ENCODE measurements around the gene NHEJ1. TPM values are rescaled to one million over a fixed set of nuclear protein-coding genes. Genes with fewer than 3 reads are reported as not detected.
"Not testable (repeated sequence)": the region's sequence is repeated elsewhere in the genome, so short reads cannot be mapped to it uniquely, and the experiment has no call there.

The NHEJ1 gene
- total and polyA plus RNA-seq, 4 donors = 6.8 to 9.8 (median 8.5) TPM

DNA sequence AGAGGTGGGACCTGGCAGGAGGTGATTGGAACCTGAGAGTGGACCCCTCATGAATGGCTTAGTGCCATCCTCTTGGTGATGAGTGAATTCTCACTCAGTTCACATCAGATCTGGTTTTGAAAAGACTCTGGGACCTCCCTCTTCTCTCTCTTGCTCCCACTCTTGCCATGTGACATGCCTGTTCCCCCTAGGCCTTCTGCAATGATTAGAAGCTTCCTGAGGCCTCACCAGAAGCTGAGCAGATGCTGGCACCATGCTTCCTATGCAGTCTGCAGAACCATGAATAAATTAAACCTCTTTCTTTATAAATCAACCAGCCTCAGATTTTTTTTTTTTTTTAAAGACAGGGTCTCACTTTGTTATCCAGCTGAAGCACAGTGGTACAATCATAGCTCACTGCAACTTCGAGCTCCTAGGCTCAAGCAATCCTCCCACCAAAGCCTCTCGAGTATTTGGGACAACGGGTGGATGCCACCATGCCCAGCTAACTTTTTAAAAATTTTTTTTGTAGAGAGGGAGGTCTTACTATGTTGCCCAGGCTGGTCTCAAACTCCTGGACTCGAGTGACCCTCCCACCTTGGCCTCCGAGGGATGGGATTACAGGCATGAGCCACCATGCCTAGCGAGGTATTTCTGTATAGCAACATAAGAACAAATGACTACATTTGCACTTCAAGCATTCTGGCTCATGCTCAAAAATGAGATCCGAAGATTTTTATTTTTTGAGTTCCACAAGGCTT lies 44.0 kb upstream of the NHEJ1 start:
- Histone ChIP-seq H3K4me1 (ENCODE audit: control insufficient read depth in 1 of 2, insufficient read depth in 2 of 2, low read length in 2 of 2) (no peaks in the 10 kb centered on the region), H3K36me3 (ENCODE audit: control insufficient read depth in 1 of 2, insufficient read depth in 2 of 2, low read length in 1 of 2) (peaks cover 0 to 4% of the 10 kb centered on the region in 2 donors), H3K27me3 (ENCODE audit: control insufficient read depth in 1 of 2, insufficient read depth in 2 of 2, low read length in 1 of 2) (no peaks in the 10 kb centered on the region), H3K27ac (ENCODE audit: low read depth in 1 of 2, low read length in 2 of 2) (no peak overlapping the region), H3K4me3 (ENCODE audit: low read length in 2 of 2) (no peak overlapping the region), H3K9me3 (ENCODE audit: control insufficient read depth, low read length) (no peaks in the 10 kb centered on the region)
- ATAC-seq (ENCODE audit: low FRiP score) (no peak), DNase-seq (no peak)
- intact Hi-C loops (cut with DNase I) = no loop called here
- WGBS, 2 donors = 74 to 76% methylated on average over 7 of the region's 7 CpGs

DNA sequence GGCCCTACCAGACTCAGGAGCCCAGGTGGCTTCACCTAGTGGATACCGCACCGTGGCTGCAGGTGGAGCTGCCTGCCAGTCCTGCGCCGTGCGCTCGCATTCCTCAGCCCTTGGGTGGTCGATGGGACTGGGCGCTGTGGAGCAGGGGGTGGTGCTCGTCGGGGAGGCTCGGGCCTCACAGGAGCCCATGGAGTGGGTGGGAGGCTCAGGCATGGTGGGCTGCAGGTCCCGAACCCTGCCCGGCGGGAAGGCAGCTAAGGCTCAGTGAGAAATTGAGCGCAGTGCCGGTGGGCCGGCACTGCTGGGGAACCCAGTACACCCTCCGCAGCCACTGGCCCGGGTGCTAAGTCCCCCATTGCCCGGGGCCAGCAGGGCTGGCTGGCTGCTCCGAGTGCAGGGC lies 40.7 kb upstream of the NHEJ1 start:
- ATAC-seq (ENCODE audit: low FRiP score); DNase-seq; intact Hi-C loops (cut with DNase I); H3K36me3 ChIP-seq (ENCODE audit: control insufficient read depth in 1 of 2, insufficient read depth in 2 of 2, low read length in 1 of 2); H3K9me3 ChIP-seq (ENCODE audit: control insufficient read depth, low read length); H3K27me3 ChIP-seq (ENCODE audit: control insufficient read depth in 1 of 2, insufficient read depth in 2 of 2, low read length in 1 of 2); H3K27ac ChIP-seq (ENCODE audit: low read depth in 1 of 2, low read length in 2 of 2); H3K4me3 ChIP-seq (ENCODE audit: low read length in 2 of 2); H3K4me1 ChIP-seq (ENCODE audit: control insufficient read depth in 1 of 2, insufficient read depth in 2 of 2, low read length in 2 of 2): not testable (repeated sequence)
- WGBS, 2 donors = 90 to 92% methylated on average over 20 to 21 of the region's 21 CpGs

- H3K4me3 ChIP-seq (ENCODE audit: low read length in 2 of 2); H3K9me3 ChIP-seq (ENCODE audit: control insufficient read depth, low read length); H3K4me1 ChIP-seq (ENCODE audit: control insufficient read depth in 1 of 2, insufficient read depth in 2 of 2, low read length in 2 of 2); intact Hi-C loops (cut with DNase I); H3K27me3 ChIP-seq (ENCODE audit: control insufficient read depth in 1 of 2, insufficient read depth in 2 of 2, low read length in 1 of 2); DNase-seq; H3K36me3 ChIP-seq (ENCODE audit: control insufficient read depth in 1 of 2, insufficient read depth in 2 of 2, low read length in 1 of 2); ATAC-seq (ENCODE audit: low FRiP score); H3K27ac ChIP-seq (ENCODE audit: low read depth in 1 of 2, low read length in 2 of 2): not testable (repeated sequence)
- 72 to 73% methylated on average over 24 to 25 of the region's 26 CpGs for WGBS, 2 donors
These were observed 40.1 kb upstream of the NHEJ1 start for GRCh38 chr2:219200502-219201326.

- Histone ChIP-seq H3K9me3 (ENCODE audit: control insufficient read depth, low read length) (no peaks in the 10 kb centered on the region), H3K27me3 (ENCODE audit: control insufficient read depth in 1 of 2, insufficient read depth in 2 of 2, low read length in 1 of 2) (no peaks in the 10 kb centered on the region), H3K36me3 (ENCODE audit: control insufficient read depth in 1 of 2, insufficient read depth in 2 of 2, low read length in 1 of 2) (no peaks in the 10 kb centered on the region), H3K4me1 (ENCODE audit: control insufficient read depth in 1 of 2, insufficient read depth in 2 of 2, low read length in 2 of 2) (no peaks in the 10 kb centered on the region), H3K4me3 (ENCODE audit: low read length in 2 of 2) (no peak overlapping the region), H3K27ac (ENCODE audit: low read depth in 1 of 2, low read length in 2 of 2) (no peak overlapping the region)
- intact Hi-C loops (cut with DNase I) = no loop called here
- no peak for DNase-seq
- ATAC-seq (ENCODE audit: low FRiP score) = no peak
- WGBS, 2 donors = 80 to 82% methylated on average over 12 of the region's 12 CpGs
These were observed 39.0 kb upstream of the NHEJ1 start for GRCh38 chr2:219199470-219200211.

GRCh38 chr2:219198974-219199373 lies 38.4 kb upstream of the NHEJ1 start:
- no peak overlapping the region for H3K4me3 ChIP-seq (ENCODE audit: low read length in 2 of 2)
- ATAC-seq (ENCODE audit: low FRiP score) (no peak), DNase-seq (no peak)
- H3K27ac ChIP-seq (ENCODE audit: low read depth in 1 of 2, low read length in 2 of 2) = no peak overlapping the region
- intact Hi-C loops (cut with DNase I) = no loop called here
- no peaks in the 10 kb centered on the region for H3K4me1 ChIP-seq (ENCODE audit: control insufficient read depth in 1 of 2, insufficient read depth in 2 of 2, low read length in 2 of 2)
- no peaks in the 10 kb centered on the region for H3K27me3 ChIP-seq (ENCODE audit: control insufficient read depth in 1 of 2, insufficient read depth in 2 of 2, low read length in 1 of 2)
- no peaks in the 10 kb centered on the region for H3K9me3 ChIP-seq (ENCODE audit: control insufficient read depth, low read length)
- WGBS, 2 donors = 64 to 74% methylated on average over 5 of the region's 5 CpGs
- H3K36me3 ChIP-seq (ENCODE audit: control insufficient read depth in 1 of 2, insufficient read depth in 2 of 2, low read length in 1 of 2) = no peaks in the 10 kb centered on the region

DNA sequence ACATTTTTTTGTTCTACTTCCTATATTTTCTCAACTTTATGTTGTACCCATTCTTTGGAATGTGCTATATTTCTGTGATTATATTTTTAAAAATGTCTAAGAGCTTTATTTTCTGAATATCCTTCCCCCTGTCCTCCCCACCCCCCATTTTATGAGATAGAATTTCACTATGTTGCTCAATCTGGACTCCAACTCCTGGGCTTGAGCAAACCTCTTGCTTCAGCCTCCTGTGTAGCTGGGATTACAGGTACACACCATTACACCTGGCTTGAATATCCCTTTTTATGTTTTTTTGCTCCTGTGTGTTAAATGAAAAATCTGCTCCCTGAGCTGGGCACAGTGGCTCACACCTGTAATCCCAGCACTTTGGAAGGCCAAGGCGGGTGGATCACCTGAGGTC lies 36.8 kb upstream of the NHEJ1 start:
- Histone ChIP-seq H3K36me3 (ENCODE audit: control insufficient read depth in 1 of 2, insufficient read depth in 2 of 2, low read length in 1 of 2) (no peaks in the 10 kb centered on the region), H3K27ac (ENCODE audit: low read depth in 1 of 2, low read length in 2 of 2) (no peak overlapping the region), H3K4me1 (ENCODE audit: control insufficient read depth in 1 of 2, insufficient read depth in 2 of 2, low read length in 2 of 2) (no peaks in the 10 kb centered on the region), H3K9me3 (ENCODE audit: control insufficient read depth, low read length) (no peaks in the 10 kb centered on the region), H3K4me3 (ENCODE audit: low read length in 2 of 2) (no peak overlapping the region), H3K27me3 (ENCODE audit: control insufficient read depth in 1 of 2, insufficient read depth in 2 of 2, low read length in 1 of 2) (no peaks in the 10 kb centered on the region)
- 89 to 100% methylated on average over 1 of the region's 1 CpG for WGBS, 2 donors
- ATAC-seq (ENCODE audit: low FRiP score) (no peak), DNase-seq (no peak)
- intact Hi-C loops (cut with DNase I) = no loop called here

DNA sequence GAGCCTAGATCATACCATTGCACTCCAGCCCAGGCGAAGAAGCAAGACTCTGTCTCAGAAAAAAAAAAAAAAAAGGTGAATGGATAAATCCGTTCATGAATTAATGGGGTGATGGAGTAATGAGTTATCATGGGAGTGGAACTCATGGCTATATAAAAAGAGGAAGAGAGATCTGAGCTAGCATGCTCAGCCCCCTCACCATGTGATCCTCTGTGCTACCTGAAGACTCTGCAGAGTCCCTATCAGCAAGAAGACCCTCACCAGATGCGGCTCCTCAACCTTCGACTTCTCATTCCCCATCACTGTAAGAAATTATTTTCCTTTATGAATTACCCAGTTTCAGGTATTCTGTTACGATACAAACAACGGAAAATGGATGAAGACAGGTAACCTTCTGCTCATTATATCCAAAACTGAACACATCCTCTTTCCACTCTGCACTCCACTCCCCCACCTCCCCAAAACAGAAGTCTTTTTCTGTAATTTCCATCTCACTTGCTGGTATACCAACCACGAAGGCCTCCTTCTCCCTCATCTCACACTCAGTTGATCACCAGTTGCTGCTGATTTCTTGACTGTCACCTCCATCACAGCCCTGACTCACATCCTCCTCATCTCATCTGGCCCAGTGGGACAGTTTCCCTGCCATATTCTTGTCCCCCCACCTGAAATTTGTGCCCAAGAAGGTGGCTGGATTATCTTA lies 26.3 kb upstream of the NHEJ1 start:
- intact Hi-C loops (cut with DNase I) = no loop called here
- ATAC-seq (ENCODE audit: low FRiP score) = no peak
- H3K4me3 ChIP-seq (ENCODE audit: low read length in 2 of 2) = no peak overlapping the region

DNA sequence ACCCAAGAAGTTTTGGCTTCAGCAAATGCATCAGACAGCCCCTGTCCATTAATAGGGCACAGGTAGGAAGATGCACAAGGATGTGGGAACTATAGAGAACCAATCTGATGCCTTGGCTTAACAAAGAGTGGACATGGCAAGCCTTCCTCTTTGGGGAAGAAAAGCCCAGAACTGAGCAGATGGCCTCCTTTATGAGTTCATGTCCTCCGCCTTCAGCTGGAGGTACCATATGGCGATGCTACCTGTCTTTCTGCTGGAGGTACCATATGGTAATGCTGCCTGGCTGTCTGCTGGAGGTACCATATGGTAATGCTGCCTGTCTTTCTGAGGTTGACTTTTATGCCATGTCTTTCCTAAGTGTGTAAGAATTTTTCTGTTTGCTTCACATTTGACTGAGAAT lies 23.5 kb upstream of the NHEJ1 start:
- intact Hi-C loops (cut with DNase I) = no loop called here
- ATAC-seq (ENCODE audit: low FRiP score) (no peak), DNase-seq (no peak)
- Histone ChIP-seq H3K9me3 (ENCODE audit: control insufficient read depth, low read length) (no peaks in the 10 kb centered on the region), H3K4me3 (ENCODE audit: low read length in 2 of 2) (no peak overlapping the region), H3K4me1 (ENCODE audit: control insufficient read depth in 1 of 2, insufficient read depth in 2 of 2, low read length in 2 of 2) (no peaks in the 10 kb centered on the region), H3K27ac (ENCODE audit: low read depth in 1 of 2, low read length in 2 of 2) (no peak overlapping the region), H3K36me3 (ENCODE audit: control insufficient read depth in 1 of 2, insufficient read depth in 2 of 2, low read length in 1 of 2) (peaks cover 0 to 10% of the 10 kb centered on the region in 2 donors), H3K27me3 (ENCODE audit: control insufficient read depth in 1 of 2, insufficient read depth in 2 of 2, low read length in 1 of 2) (no peaks in the 10 kb centered on the region)
- 95 to 96% methylated on average over 2 of the region's 2 CpGs for whole genome bisulfite sequencing, 2 donors

More for the DNA sequence above, 26.3 kb upstream of the NHEJ1 start:
- Histone ChIP-seq H3K27ac (ENCODE audit: low read depth in 1 of 2, low read length in 2 of 2) (no peak overlapping the region), H3K9me3 (ENCODE audit: control insufficient read depth, low read length) (no peaks in the 10 kb centered on the region), H3K36me3 (ENCODE audit: control insufficient read depth in 1 of 2, insufficient read depth in 2 of 2, low read length in 1 of 2) (peaks cover 0 to 5% of the 10 kb centered on the region in 2 donors), H3K27me3 (ENCODE audit: control insufficient read depth in 1 of 2, insufficient read depth in 2 of 2, low read length in 1 of 2) (no peaks in the 10 kb centered on the region), H3K4me1 (ENCODE audit: control insufficient read depth in 1 of 2, insufficient read depth in 2 of 2, low read length in 2 of 2) (no peaks in the 10 kb centered on the region)
- WGBS, 2 donors = 84 to 89% methylated on average over 6 to 7 of the region's 7 CpGs
- no peak for DNase-seq

Data from aorta (tissue), 5 donors.